Measurements from ENCODE around the gene TTC28. TPM values are rescaled to one million over a fixed set of nuclear protein-coding genes. Genes with fewer than 3 reads are reported as not detected.
"Not testable (repeated sequence)": the region's sequence is repeated elsewhere in the genome, so short reads cannot be mapped to it uniquely, and the experiment has no call there.

TTC28 gene
- polyA plus RNA-seq, 3 donors from 2014 or later = 0.03 to 0.65 TPM; not detected in 1

DNA sequence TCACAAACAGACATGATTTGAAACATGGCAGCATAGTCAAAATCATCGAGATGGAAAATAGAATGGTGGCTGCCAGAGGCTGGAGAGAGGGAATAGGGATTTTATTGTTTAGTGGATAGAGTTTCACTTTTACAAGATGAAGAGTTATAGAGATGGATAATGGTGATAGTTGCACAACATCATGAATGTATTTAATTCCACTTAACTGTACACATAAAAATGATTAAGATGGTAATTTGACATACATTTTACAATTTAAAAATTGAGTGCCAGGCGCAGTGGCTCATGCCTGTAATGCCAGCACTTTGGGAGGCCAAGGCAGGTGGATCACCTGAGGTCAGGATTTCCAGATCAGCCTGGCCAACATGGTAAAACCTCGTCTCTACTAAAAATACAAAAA is 21.2 kb downstream of the TTC28 start:
- Mint-ChIP-seq H3K36me3 (no peaks in the 10 kb centered on the region), H3K4me3 (no peak overlapping the region), H3K9me3 (peaks cover 0 to 1% (median 0%) of the 10 kb centered on the region in 6 donors), H3K4me1 (no peaks in the 10 kb centered on the region), H3K27ac (no peak overlapping the region), H3K27me3 (ENCODE audit: low read depth in 3 of 3) (peaks cover 9 to 36% (median 16%) of the 10 kb centered on the region in 3 donors)
- DNase-seq = no peak

DNA sequence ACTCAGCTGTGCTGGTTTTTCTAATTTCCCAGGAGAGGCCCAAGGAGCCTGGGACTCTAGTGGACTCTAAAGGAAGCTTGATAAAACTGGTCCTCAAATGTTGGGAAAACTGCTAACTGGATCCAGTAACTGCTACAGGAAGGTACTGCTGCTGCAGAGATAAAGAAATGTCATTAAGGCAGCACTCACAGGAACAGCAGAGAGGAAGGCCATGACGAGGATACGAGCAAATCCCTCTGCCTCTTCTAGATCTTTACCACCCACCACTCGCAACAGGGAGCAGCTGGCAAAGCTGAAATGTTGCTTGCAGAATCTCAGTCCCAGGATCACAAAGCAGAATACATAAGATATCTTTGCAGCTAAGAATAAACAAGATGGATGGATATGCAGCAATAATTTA is 23.5 kb downstream of the TTC28 start:
- H3K9me3 Mint-ChIP-seq = peaks cover 0 to 3% (median 0%) of the 10 kb centered on the region in 6 donors
- H3K27ac Mint-ChIP-seq = no peak overlapping the region
- H3K36me3 Mint-ChIP-seq = no peaks in the 10 kb centered on the region
- H3K4me3 Mint-ChIP-seq = peak overlapping the region in 1 of 5 donors; percentile 11
- peaks cover 13 to 36% (median 16%) of the 10 kb centered on the region in 3 donors for H3K27me3 Mint-ChIP-seq (ENCODE audit: low read depth in 3 of 3)
- DNase-seq = no peak
- no peaks in the 10 kb centered on the region for H3K4me1 Mint-ChIP-seq

DNA sequence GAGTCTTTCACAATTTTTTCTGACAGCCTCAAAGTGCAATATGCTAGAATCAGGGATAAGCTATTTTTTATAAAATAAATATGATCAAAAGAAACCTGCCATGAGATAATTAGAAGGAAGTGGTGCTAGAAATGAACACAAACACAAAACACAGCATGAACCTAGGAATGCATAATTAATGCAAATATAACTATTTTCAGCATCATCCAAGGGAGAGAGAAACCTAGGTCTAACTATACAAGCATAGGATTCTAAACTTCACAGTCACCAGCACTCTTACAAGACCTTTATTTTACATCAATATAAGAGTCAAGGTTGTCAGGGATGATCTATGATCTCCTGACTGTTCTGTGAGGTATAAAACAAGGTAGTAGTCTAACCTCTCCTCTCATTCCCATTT is 29.2 kb downstream of the TTC28 start:
- no peak for DNase-seq
- Mint-ChIP-seq H3K27me3 (ENCODE audit: low read depth in 3 of 3) (peaks cover 14 to 22% (median 16%) of the 10 kb centered on the region in 3 donors), H3K36me3 (no peaks in the 10 kb centered on the region), H3K4me3 (no peak overlapping the region), H3K27ac (no peak overlapping the region), H3K9me3 (peaks cover 0 to 3% (median 0%) of the 10 kb centered on the region in 6 donors), H3K4me1 (no peaks in the 10 kb centered on the region)

DNA sequence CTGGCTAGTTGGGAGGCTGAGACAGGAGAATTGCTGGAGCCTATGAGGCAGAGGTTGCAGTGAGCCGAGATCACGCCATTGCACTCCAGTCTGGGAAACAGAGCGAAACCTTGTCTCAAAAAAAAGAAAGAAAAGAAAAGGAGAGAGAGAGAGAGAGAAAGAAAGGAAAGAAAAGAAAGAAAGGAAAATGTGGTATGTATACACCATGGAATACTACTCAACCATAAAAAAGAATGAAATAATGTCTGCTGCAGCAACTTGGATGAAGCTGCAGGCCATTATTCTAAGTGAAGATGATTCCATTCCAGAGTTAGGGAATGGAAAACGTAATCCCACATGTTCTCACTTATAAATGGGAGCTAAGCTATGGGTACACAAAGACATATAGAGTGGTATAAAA is 30.8 kb downstream of the TTC28 start:
- Mint-ChIP-seq H3K36me3 (no peaks in the 10 kb centered on the region), H3K27ac (no peak overlapping the region), H3K27me3 (ENCODE audit: low read depth in 3 of 3) (peaks cover 9 to 17% (median 14%) of the 10 kb centered on the region in 3 donors), H3K4me1 (no peaks in the 10 kb centered on the region), H3K4me3 (no peak overlapping the region), H3K9me3 (peaks cover 0 to 3% (median 0%) of the 10 kb centered on the region in 6 donors)
- no peak for DNase-seq

DNA sequence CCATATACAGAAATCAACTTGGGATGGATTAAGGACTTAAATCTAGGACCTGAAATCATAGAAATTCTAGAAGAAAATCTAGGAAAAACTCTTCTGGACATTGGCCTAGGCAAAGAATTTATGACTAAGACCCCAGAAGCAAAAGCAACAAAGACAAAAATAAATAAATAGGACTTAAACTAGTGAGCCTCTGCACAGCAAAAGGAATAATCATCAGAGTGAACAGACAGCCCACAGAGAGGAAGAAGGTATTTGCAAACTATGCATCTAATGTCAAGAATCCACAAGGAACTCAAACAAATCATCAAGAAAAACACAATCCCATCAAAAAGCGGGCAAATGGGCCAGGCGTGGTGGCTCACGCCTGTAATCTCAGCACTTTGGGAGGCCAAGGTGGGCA is 32.4 kb downstream of the TTC28 start:
- DNase-seq = no peak
- peaks cover 5 to 13% (median 12%) of the 10 kb centered on the region in 3 donors for H3K27me3 Mint-ChIP-seq (ENCODE audit: low read depth in 3 of 3)
- H3K4me1 Mint-ChIP-seq = no peaks in the 10 kb centered on the region
- no peaks in the 10 kb centered on the region for H3K9me3 Mint-ChIP-seq
- H3K4me3 Mint-ChIP-seq = no peak overlapping the region
- no peaks in the 10 kb centered on the region for H3K36me3 Mint-ChIP-seq
- H3K27ac Mint-ChIP-seq = no peak overlapping the region

DNA sequence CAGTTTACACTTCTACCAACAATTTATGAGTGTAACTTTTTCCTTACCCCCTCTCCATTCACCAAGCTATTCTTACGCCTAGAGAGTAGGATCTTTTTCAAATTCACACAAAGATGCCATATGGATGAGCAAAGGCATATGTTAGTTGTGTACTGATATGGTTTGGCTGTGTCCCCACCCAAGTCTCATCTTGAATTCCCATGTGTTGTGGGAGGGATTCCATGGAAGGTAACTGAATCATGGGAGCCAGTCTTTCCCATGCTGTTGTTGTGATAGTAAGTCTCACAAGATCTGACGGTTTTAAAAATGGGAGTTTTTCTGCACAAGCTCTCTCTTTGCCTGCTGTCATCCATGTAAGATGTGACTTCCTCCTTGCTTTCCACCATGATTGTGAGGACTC is 40.3 kb downstream of the TTC28 start:
- Mint-ChIP-seq H3K27me3 (ENCODE audit: low read depth in 3 of 3) (peaks cover 3 to 13% (median 12%) of the 10 kb centered on the region in 3 donors), H3K4me1 (no peaks in the 10 kb centered on the region), H3K27ac (no peak overlapping the region), H3K36me3 (no peaks in the 10 kb centered on the region), H3K9me3 (no peaks in the 10 kb centered on the region), H3K4me3 (no peak overlapping the region)
- DNase-seq = no peak

DNA sequence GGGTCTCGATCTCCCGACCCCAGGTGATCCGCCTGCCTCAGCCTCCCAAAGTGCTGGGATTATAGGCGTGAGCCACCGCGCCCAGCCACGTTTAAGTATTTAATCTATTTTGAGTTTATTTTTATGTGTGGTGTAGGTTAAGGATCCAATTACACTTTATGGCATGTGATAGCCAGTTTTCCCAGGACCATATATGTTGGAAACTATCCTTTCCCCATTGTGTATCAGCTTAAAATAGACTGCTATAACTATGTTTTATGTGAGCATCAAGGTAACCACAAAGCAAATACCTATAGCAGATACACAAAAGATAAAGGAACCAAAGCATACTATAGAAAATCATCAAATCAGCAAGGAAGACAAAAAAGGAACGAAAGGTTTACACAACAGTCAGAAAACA is 42.4 kb downstream of the TTC28 start:
- H3K4me3 Mint-ChIP-seq = no peak overlapping the region
- no peaks in the 10 kb centered on the region for H3K9me3 Mint-ChIP-seq
- H3K4me1 Mint-ChIP-seq = no peaks in the 10 kb centered on the region
- H3K27me3 Mint-ChIP-seq (ENCODE audit: low read depth in 3 of 3) = peaks cover 9 to 13% (median 12%) of the 10 kb centered on the region in 3 donors
- H3K36me3 Mint-ChIP-seq = no peaks in the 10 kb centered on the region
- no peak for DNase-seq
- H3K27ac Mint-ChIP-seq = no peak overlapping the region

DNA sequence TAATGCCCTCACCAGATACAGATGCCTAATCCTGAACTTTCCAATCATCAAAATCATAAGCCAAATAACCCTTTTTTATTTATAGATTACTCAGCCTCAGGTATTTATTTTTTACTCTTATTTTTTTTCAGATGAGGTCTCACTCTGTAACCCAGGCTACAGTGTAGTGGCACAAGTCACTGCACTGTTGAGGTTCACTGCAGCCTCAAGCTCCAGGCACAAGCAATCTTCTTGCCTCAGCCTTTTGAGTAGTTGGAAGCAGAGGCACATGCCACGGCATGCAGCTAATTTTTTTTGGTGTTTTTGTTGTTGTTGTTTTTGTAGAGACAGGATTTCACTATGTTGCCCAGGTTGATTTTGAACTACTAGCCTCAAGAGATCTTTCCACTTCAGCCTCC is 49.5 kb downstream of the TTC28 start:
- DNase-seq = no peak
- H3K4me1 Mint-ChIP-seq = no peaks in the 10 kb centered on the region
- H3K27ac Mint-ChIP-seq = no peak overlapping the region
- no peaks in the 10 kb centered on the region for H3K9me3 Mint-ChIP-seq
- peaks cover 0 to 12% (median 4%) of the 10 kb centered on the region in 3 donors for H3K27me3 Mint-ChIP-seq (ENCODE audit: low read depth in 3 of 3)
- H3K4me3 Mint-ChIP-seq = no peak overlapping the region
- H3K36me3 Mint-ChIP-seq = no peaks in the 10 kb centered on the region

DNA sequence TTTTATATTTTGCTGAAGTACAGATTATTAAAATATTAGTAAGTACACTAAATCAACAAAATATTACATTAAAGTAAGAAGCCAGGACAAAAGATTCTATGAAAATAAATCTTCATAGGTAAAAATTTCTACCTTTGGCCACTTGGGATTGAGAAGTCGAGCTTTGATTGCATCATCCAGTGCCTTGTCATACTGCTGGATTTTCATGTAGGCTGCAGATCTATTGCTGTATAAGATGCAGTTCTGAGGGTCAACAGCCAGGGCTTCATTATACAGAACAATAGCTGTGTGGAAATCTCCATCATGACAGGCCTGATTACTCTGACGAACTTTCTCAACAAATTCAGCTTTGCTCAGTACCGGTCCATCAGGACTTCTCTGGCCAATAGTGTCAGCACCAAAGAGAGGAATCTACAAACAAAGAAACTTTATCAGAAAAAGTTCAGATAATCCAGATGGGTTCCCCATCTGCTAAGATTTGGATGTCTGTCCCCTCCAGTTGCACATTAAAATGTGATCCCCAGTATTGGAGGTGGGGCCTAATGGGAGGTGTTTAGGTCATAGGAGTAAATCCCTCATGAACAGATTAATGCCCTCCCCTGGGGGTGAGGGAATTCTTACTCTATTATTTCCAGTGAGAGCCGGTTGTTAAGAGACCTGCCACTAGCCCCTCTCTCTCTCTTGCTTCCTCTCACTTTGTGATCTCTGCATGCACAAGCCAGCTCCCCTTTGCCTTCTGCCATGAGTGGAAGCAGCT is 50.0 kb downstream of the TTC28 start:
- Mint-ChIP-seq H3K27ac (no peak overlapping the region), H3K4me3 (no peak overlapping the region), H3K9me3 (no peaks in the 10 kb centered on the region), H3K36me3 (no peaks in the 10 kb centered on the region), H3K27me3 (ENCODE audit: low read depth in 3 of 3) (peaks cover under 1 to 12% (median 4%) of the 10 kb centered on the region in 3 donors), H3K4me1 (no peaks in the 10 kb centered on the region)
- DNase-seq = no peak

DNA sequence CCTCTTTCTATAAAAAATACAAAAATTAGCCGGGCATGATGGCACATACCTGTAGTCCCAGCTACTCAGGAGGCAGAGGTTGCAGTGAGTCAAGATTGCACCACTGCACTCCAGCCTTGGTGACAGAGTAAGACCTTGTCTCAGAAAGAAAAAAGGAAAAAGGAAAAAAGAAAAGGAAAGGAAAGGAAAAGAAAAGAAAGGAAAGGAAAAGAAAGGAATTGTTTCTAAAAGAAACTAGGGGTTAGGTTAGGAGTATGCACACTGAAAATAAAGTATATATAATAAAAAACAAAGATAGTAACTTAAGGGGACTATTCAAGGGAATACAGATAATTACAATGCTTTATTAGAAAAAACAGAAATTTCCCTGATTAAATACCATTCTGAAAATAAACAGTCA is 50.9 kb downstream of the TTC28 start:
- Mint-ChIP-seq H3K27me3 (ENCODE audit: low read depth in 3 of 3) (peaks cover 5 to 11% (median 8%) of the 10 kb centered on the region in 3 donors), H3K27ac (no peak overlapping the region)
- no peak for DNase-seq

DNA sequence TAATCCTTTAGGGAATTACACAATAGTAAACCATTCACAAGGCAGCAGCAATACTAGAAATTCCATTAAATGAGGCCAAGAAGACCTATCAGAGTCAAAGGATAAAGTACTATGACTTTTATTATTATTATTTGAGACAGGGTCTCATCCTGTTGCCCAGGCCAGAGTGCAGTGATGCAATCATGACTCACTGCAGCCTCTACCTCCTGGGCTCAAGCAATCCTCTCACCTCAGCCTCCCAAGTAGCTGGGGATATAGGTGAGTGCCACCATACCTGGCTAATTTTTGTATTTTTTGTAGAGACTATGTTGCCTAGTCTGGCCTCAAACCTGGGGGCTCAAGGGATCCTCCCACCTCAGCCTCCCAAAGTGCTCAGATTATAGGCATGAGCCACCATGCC is 51.8 kb downstream of the TTC28 start:
- H3K27me3 Mint-ChIP-seq (ENCODE audit: low read depth in 3 of 3) = peaks cover 5 to 9% (median 8%) of the 10 kb centered on the region in 3 donors
- H3K9me3 Mint-ChIP-seq = no peaks in the 10 kb centered on the region
- no peak overlapping the region for H3K4me3 Mint-ChIP-seq

More for the DNA sequence above, 50.9 kb downstream of the TTC28 start:
- H3K4me3 Mint-ChIP-seq = no peak overlapping the region
- no peaks in the 10 kb centered on the region for H3K36me3 Mint-ChIP-seq
- H3K4me1 Mint-ChIP-seq = no peaks in the 10 kb centered on the region
- no peaks in the 10 kb centered on the region for H3K9me3 Mint-ChIP-seq

DNA sequence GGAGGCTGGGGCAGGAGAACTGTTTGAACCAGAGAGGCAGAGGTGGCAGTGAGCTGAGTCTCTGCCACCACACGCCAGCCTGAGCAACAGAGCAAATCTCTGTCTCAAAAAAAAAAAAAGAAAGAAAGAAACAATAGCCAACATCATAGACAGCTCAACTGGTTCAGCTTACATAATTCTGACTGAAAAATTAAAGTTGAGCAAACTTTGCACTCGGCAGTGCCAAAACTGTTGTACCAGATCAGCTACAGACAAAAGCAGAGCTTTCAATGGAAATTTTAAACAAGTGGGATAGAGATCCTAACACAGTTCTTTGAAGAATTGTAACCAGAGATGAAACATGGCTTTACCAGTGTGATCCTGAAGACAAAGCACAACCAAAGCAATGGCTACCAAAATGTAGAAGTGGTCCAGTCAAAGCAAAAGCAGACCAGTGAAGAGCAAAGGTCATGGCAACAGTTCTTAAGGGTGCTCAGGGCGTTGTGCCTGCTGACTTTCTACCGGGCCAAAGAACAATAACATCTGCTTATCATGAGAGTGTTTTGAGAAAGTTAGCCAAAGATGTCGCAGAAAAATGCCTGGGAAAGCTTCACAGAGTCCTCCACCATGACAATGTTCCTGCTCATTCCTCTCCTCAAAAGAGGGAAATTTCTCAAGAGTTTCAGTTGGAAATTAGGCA is 59.3 kb downstream of the TTC28 start:
- H3K27ac Mint-ChIP-seq = no peak overlapping the region
- no peak overlapping the region for H3K4me3 Mint-ChIP-seq
- H3K36me3 Mint-ChIP-seq = peaks cover 0 to 3% (median 0%) of the 10 kb centered on the region in 3 donors
- peaks cover 11 to 18% (median 14%) of the 10 kb centered on the region in 3 donors for H3K27me3 Mint-ChIP-seq (ENCODE audit: low read depth in 3 of 3)
- no peak for DNase-seq
- peaks cover 0 to 3% (median 0%) of the 10 kb centered on the region in 6 donors for H3K9me3 Mint-ChIP-seq
- H3K4me1 Mint-ChIP-seq = no peaks in the 10 kb centered on the region

More for the DNA sequence above, 51.8 kb downstream of the TTC28 start:
- no peak for DNase-seq
- H3K36me3 Mint-ChIP-seq = no peaks in the 10 kb centered on the region
- no peak overlapping the region for H3K27ac Mint-ChIP-seq
- H3K4me1 Mint-ChIP-seq = no peaks in the 10 kb centered on the region

DNA sequence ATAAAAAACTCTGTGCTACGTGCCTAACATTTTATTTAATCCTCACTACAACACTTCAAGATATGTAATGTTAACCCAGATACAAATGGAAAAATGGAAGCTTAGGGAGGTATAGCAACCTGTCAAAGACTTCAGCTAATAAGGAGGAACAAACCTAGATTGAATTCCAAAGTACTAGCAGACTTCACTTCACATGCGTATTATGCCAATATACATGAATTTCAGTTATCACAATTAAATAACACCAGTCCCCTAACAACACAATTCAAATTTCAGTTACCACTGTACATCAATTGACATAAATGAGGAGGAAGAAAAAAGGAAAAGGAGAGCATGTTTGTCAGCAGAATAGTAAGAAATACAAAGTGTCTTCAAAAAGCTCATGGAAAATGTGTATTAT is 60.4 kb downstream of the TTC28 start:
- Mint-ChIP-seq H3K9me3 (peaks cover 0 to 6% (median 0%) of the 10 kb centered on the region in 6 donors), H3K27me3 (ENCODE audit: low read depth in 3 of 3) (peaks cover 9 to 18% (median 15%) of the 10 kb centered on the region in 3 donors), H3K27ac (no peak overlapping the region), H3K36me3 (peaks cover 0 to 3% (median 0%) of the 10 kb centered on the region in 3 donors), H3K4me3 (no peak overlapping the region), H3K4me1 (no peaks in the 10 kb centered on the region)
- no peak for DNase-seq

DNA sequence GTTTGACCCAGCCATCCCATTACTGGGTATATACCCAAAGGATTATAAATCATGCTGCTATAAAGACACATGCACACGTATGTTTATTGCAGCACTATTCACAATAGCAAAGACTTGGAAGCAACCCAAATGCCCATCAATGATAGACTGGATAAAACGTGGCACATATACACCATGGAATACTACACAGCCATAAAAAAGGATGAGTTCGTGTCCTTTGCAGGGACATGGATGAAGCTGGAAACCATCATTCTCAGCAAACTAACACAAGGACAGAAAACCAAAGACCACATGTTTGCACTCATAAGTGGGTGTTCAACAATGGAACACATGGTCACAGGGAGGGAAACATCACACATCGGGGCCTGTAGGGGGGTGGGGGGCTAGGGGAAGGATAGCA is 64.2 kb downstream of the TTC28 start:
- DNase-seq, H3K4me1 Mint-ChIP-seq, H3K36me3 Mint-ChIP-seq, H3K9me3 Mint-ChIP-seq, H3K4me3 Mint-ChIP-seq, H3K27ac Mint-ChIP-seq: not testable (repeated sequence)
- H3K27me3 Mint-ChIP-seq (ENCODE audit: low read depth in 3 of 3) = peaks cover 9 to 40% (median 17%) of the 10 kb centered on the region in 3 donors
